IMR-90 (cell line): ENCODE data around the gene MRTO4.

Experiments used
- BHLHE40 ChIP-seq: fragments of 150-350 bp; IDR thresholded peaks from 2 replicates; pipeline ENCODE4 v1.6.1; 2016; ENCODE audit warnings: mild to moderate bottlenecking, low read depth, low read length
- CHD1 ChIP-seq: IDR thresholded peaks from 2 replicates; pipeline ENCODE4 v1.6.1; 2012; ENCODE audit warnings: low read depth, low read length, improper control_type of control experiment
- FOS ChIP-seq: fragments of 150-350 bp; IDR thresholded peaks from 2 replicates; pipeline ENCODE4 v1.6.1; 2016; ENCODE audit warnings: low read depth, low read length
- MAFK ChIP-seq: IDR thresholded peaks from 2 replicates; pipeline ENCODE4 v1.6.1; 2012; ENCODE audit warnings: low read depth, low read length, improper control_type of control experiment
- MAZ ChIP-seq: IDR thresholded peaks from 2 replicates; pipeline ENCODE4 v1.6.1; 2012; ENCODE audit warnings: low read depth, mild to moderate bottlenecking, low read length, improper control_type of control experiment, moderate library complexity, borderline replicate concordance
- MXI1 ChIP-seq: IDR thresholded peaks from 2 replicates; pipeline ENCODE4 v1.6.1; 2012; ENCODE audit warnings: low read depth, mild to moderate bottlenecking, low read length, moderate library complexity, borderline replicate concordance
- POLR2A ChIP-seq: IDR thresholded peaks from 2 replicates; pipeline ENCODE4 v1.6.1; 2012; ENCODE audit warnings: mild to moderate bottlenecking, low read depth, low read length
- RCOR1 ChIP-seq: IDR thresholded peaks from 2 replicates; pipeline ENCODE4 v1.6.1; 2012; ENCODE audit warnings: mild to moderate bottlenecking, low read length, improper control_type of control experiment; ENCODE audit not compliant: insufficient replicate concordance
- RFX5 ChIP-seq: IDR thresholded peaks from 2 replicates; pipeline ENCODE4 v1.8.0; 2012; ENCODE audit warnings: low read depth, mild to moderate bottlenecking, low read length, moderate library complexity
- SMC3 ChIP-seq: fragments of 150-350 bp; IDR thresholded peaks from 2 replicates; pipeline ENCODE4 v1.6.1; 2016; ENCODE audit warnings: low read depth, mild to moderate bottlenecking, antibody characterized with exemption, low read length, moderate library complexity
- TF ChIP-seq, protein P1 (sequence below): conservative IDR thresholded peaks from 2 replicates; pipeline ENCODE4 v1.5.1; 2012; ENCODE audit warnings: mild to moderate bottlenecking, low read depth, low read length, improper control_type of control experiment
- TF ChIP-seq, protein P2 (sequence below): fragments of 150-350 bp; IDR thresholded peaks from 2 replicates; pipeline ENCODE4 v1.6.1; 2016; ENCODE audit warnings: low read depth, mild to moderate bottlenecking, low read length, moderate library complexity, borderline replicate concordance

DNA sequence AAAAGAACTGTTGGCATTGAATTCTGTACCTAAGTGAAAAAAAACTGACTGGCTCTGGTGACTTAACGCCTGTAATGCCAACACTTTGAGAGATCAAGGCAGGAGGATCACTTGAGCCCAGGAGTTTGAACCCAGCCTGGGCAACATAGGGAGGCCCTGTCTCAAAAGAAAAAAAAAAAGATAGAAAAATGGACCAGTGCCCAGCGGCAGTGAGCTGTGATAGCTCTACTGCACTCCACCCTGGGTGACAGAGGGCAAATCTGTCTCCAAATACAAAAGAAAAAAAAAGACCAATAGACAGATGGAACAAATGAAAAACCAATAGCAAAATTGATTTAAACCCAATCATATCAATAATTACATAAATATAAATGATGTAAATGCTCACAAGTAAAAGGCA is 37.6 kb downstream of the MRTO4 start:
- TF ChIP-seq, protein P1, sequence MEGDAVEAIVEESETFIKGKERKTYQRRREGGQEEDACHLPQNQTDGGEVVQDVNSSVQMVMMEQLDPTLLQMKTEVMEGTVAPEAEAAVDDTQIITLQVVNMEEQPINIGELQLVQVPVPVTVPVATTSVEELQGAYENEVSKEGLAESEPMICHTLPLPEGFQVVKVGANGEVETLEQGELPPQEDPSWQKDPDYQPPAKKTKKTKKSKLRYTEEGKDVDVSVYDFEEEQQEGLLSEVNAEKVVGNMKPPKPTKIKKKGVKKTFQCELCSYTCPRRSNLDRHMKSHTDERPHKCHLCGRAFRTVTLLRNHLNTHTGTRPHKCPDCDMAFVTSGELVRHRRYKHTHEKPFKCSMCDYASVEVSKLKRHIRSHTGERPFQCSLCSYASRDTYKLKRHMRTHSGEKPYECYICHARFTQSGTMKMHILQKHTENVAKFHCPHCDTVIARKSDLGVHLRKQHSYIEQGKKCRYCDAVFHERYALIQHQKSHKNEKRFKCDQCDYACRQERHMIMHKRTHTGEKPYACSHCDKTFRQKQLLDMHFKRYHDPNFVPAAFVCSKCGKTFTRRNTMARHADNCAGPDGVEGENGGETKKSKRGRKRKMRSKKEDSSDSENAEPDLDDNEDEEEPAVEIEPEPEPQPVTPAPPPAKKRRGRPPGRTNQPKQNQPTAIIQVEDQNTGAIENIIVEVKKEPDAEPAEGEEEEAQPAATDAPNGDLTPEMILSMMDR, result no peak
- TF ChIP-seq BHLHE40, result no peak
- TF ChIP-seq CHD1, result no peak
- TF ChIP-seq RCOR1, result no peak
- no peak for TF ChIP-seq MAFK
- TF ChIP-seq POLR2A, result no peak
- TF ChIP-seq FOS, result no peak
- TF ChIP-seq, protein P2, sequence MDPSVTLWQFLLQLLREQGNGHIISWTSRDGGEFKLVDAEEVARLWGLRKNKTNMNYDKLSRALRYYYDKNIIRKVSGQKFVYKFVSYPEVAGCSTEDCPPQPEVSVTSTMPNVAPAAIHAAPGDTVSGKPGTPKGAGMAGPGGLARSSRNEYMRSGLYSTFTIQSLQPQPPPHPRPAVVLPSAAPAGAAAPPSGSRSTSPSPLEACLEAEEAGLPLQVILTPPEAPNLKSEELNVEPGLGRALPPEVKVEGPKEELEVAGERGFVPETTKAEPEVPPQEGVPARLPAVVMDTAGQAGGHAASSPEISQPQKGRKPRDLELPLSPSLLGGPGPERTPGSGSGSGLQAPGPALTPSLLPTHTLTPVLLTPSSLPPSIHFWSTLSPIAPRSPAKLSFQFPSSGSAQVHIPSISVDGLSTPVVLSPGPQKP, result no peak
- TF ChIP-seq RFX5, result no peak
- TF ChIP-seq MAZ, result no peak
- TF ChIP-seq SMC3, result no peak
- no peak for TF ChIP-seq MXI1
